Measurements from ENCODE around the gene PCDHA5.

PCDHA5 gene

DNA sequence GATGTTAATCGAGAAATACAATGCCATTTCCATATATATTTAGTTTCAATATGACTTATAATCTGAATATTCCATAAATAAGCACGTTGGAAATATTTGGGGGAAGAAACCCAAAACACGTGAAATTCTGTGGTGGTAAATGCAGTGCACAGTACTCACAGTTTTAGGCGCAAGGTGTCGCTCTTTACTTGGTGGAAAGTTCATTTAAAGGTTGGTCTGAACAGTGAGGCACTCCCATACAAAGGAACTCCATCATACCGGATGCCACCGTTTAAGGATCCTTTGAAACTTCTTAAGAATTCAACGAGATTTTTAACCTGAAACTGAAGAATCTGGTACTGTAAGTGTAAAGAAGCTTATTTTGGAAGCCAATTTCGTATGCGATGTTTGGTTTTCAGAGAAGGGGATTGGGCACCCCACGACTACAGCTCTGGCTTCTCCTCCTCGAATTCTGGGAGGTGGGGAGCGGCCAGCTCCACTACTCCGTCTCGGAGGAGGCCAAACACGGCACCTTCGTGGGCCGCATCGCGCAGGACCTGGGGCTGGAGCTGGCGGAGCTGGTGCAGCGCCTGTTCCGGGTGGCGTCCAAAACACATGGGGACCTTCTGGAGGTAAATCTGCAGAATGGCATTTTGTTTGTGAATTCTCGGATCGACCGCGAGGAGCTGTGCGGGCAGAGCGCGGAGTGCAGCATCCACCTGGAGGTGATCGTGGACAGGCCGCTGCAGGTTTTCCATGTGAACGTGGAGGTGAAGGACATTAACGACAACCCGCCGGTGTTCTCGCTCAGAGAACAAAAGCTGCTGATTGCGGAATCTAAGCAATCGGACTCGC is 47.5 kb downstream of the PCDHA5 start, which contains the start of gene PCDHA11:
Gene PCDHA11, plus strand, starts transcription at position 237 of the 834 bp plus-strand sequence. Its CDS starts 147 bp downstream, at position 384.
- no peak for DNase-seq

GRCh38 chr5:140869555-140869886 is 48.1 kb downstream of the PCDHA5 start:
- DNase-seq: no peak

DNA sequence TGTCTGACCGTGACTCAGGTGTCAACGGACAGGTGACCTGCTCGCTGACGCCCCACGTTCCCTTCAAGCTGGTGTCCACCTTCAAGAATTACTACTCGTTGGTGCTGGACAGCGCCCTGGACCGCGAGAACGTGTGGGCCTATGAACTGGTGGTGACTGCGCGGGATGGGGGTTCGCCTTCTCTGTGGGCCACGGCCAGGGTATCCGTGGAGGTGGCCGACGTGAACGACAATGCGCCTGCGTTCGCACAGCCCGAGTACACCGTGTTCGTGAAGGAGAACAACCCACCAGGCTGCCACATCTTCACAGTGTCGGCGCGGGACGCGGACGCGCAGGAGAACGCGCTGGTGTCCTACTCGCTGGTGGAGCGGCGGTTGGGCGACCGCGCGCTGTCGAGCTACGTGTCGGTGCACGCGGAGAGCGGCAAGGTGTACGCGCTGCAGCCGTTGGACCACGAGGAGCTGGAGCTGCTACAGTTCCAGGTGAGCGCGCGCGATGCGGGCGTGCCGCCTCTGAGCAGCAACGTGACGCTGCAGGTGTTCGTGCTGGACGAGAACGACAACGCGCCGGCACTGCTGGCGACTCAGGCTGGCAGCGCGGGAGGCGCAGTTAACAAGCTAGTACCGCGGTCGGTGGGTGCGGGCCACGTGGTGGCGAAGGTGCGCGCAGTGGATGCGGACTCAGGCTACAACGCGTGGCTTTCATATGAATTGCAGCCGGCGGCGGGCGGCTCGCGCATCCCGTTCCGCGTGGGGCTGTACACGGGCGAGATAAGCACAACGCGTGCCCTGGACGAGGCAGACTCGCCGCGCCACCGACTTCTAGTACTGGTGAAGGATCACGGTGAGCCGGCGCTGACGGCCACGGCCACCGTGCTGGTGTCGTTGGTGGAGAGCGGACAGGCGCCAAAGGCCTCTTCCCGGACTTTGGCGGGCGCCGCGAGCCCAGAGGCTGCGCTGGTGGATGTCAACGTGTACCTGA is 49.1 kb downstream of the PCDHA5 start:
- DNase-seq: no peak
